NB4 (cell line): ENCODE data around the gene KRTAP13-4.

Experiments
- CTCF ChIP-seq: IDR thresholded peaks from one replicate; pipeline ENCODE4 v1.5.1; 2012; ENCODE audit warnings: low read depth, low read length
- MAX ChIP-seq: IDR thresholded peaks from 2 replicates; pipeline ENCODE4 v1.6.1; 2011; ENCODE audit warnings: low read depth, low read length
- MYC ChIP-seq: IDR thresholded peaks from 2 replicates; pipeline ENCODE4 v1.6.1; 2011; ENCODE audit warnings: low read depth, low read length
- POLR2A ChIP-seq: IDR thresholded peaks from 2 replicates; pipeline ENCODE4 v1.6.1; 2011; ENCODE audit warnings: mild to moderate bottlenecking; ENCODE audit not compliant: insufficient read length; ENCODE audit errors: extremely low read depth

- TF ChIP-seq MAX (no peak), CTCF (no peak), POLR2A (no peak), MYC (no peak)
Observed at GRCh38 chr21:30479259-30479658, 49.2 kb downstream of the KRTAP13-4 start.
